Keratinocyte (primary cell): ENCODE results near the gene DIS3L2. TPM values are rescaled to one million over a fixed set of nuclear protein-coding genes. Genes with fewer than 3 reads are reported as not detected.

Experiments used
- DNase-seq: peaks from one replicate; pipeline ENCODE4 v3.0.0-alpha.2; 2011; ENCODE audit warnings: low read depth, missing footprints, low spot score
- FAIRE-seq: peaks from 2 replicates; lab custom pipeline; 2011; peaks lifted over from hg19 to GRCh38; lab: Jason Lieb, UNC
- H2AFZ ChIP-seq: 2 replicates; pipeline ENCODE4 v1.6.0; 2012; ENCODE audit warnings: low read length, control low read depth, inconsistent platforms; ENCODE audit not compliant: control insufficient read depth
- H3K27ac ChIP-seq: 2 replicates; pipeline ENCODE4 v1.5.1; 2011; ENCODE audit warnings: low read length; ENCODE audit not compliant: control insufficient read depth, insufficient read depth
- H3K27me3 ChIP-seq: 3 replicates; pipeline ENCODE4 v1.6.0; 2011; ENCODE audit warnings: low read length; ENCODE audit not compliant: control insufficient read depth, insufficient read depth; ENCODE audit errors: extremely low read depth
- H3K36me3 ChIP-seq, 2 experiments: 2 replicates in 1 of 2; 3 replicates in 1 of 2; pipeline ENCODE4 v1.5.1; 2011; ENCODE audit warnings: low read length in 2 of 2, mild to moderate bottlenecking in 1 of 2; ENCODE audit not compliant: control insufficient read depth in 2 of 2, insufficient read depth in 2 of 2; ENCODE audit errors: extremely low read depth in 1 of 2
- H3K4me1 ChIP-seq: 3 replicates; pipeline ENCODE4 v1.5.1; 2011; ENCODE audit warnings: low read length; ENCODE audit not compliant: control insufficient read depth, insufficient read depth; ENCODE audit errors: extremely low read depth
- H3K4me2 ChIP-seq: 3 replicates; pipeline ENCODE4 v1.6.0; 2011; ENCODE audit warnings: low read depth, low read length; ENCODE audit not compliant: control insufficient read depth, insufficient read depth; ENCODE audit errors: extremely low read depth
- H3K4me3 ChIP-seq, 3 experiments: fragments of 200-600 bp in 1 of 3; sonication (generic) in 1 of 3; 2 replicates in 2 of 3; 3 replicates in 1 of 3; pipeline ENCODE4 v1.5.1; 2011 to 2016; ENCODE audit warnings: low read length in 3 of 3, mild to moderate bottlenecking in 3 of 3, control low read depth in 2 of 3, inconsistent platforms in 1 of 3, low read depth in 1 of 3, mixed read lengths in 1 of 3, mixed run types in 1 of 3, moderate library complexity in 1 of 3; ENCODE audit not compliant: control insufficient read depth in 2 of 3, insufficient read depth in 2 of 3; ENCODE audit errors: extremely low read depth in 1 of 3
- H3K79me2 ChIP-seq: 2 replicates; pipeline ENCODE4 v1.6.0; 2012; ENCODE audit warnings: low read length; ENCODE audit not compliant: control insufficient read depth, insufficient read depth
- H3K9ac ChIP-seq: 3 replicates; pipeline ENCODE4 v1.6.0; 2011; ENCODE audit warnings: low read length; ENCODE audit not compliant: control insufficient read depth, insufficient read depth; ENCODE audit errors: extremely low read depth
- H3K9me1 ChIP-seq: 3 replicates; pipeline ENCODE4 v1.6.0; 2011; ENCODE audit warnings: low read length; ENCODE audit not compliant: control insufficient read depth, insufficient read depth; ENCODE audit errors: extremely low read depth
- H3K9me3 ChIP-seq: 2 replicates; pipeline ENCODE4 v1.5.1; 2012; ENCODE audit warnings: low read depth, low read length; ENCODE audit not compliant: control insufficient read depth
- H4K20me1 ChIP-seq: 3 replicates; pipeline ENCODE4 v1.6.0; 2011; ENCODE audit warnings: low read length; ENCODE audit not compliant: control insufficient read depth, insufficient read depth; ENCODE audit errors: extremely low read depth
- CTCF ChIP-seq, 3 experiments: IDR thresholded peaks in 1 of 3; conservative IDR thresholded peaks in 1 of 3; optimal IDR thresholded peaks in 1 of 3; 2 replicates in 2 of 3; 3 replicates in 1 of 3; pipeline versions ENCODE3 to v1.5.1; 2011; ENCODE audit warnings: low read length in 3 of 3, mild to moderate bottlenecking in 3 of 3, moderate library complexity in 2 of 3, control low read depth in 1 of 3, inconsistent platforms in 1 of 3; ENCODE audit not compliant: insufficient read depth in 2 of 3; ENCODE audit errors: extremely low read depth in 1 of 3
- EZH2 ChIP-seq: IDR thresholded peaks from one replicate; pipeline ENCODE4 v1.6.1; 2012; ENCODE audit warnings: inconsistent platforms, mild to moderate bottlenecking, low read length, moderate library complexity
- dilution Hi-C: fragments of 300-500 bp; cut with MboI; formaldehyde crosslinking; loops from one replicate; pipeline ENCODE4 v1.7.0; 2020; ENCODE audit warnings: low sequenced_read_pairs; ENCODE audit not compliant: extremely low pct_ligation_motif_present
- polyA plus RNA-seq, 5 experiments: library from polyadenylated mRNA; depleted of rRNA in 3 of 5; stranded (reverse) in 3 of 5; stranded (forward) in 1 of 5; unstranded in 1 of 5; fragments of >200 nt; gene quantifications; 1 replicate in 1 of 5; 2 replicates in 3 of 5; 3 replicates in 1 of 5; pipeline versions ENCODE4 v1.2.1 to v1.2.3, GENCODE V29; 2011 to 2012; ENCODE audit warnings: missing spikeins in 2 of 5, low read depth in 1 of 5, low replicate concordance in 1 of 5

DIS3L2 gene
- polyA plus RNA-seq, 1 donor (not counting 4 experiments of a cell fraction or from before 2014, with no cell fraction given), result 8.6 TPM

- TF ChIP-seq CTCF (optimal IDR thresholded peaks at IDR 0.05 in 1 of 3, IDR thresholded peaks at IDR 0.05 in 1 of 3, conservative IDR thresholded peaks at IDR 0.05 in 1 of 3; ENCODE audit: extremely low read depth in 1 of 3, insufficient read depth in 2 of 3, low read length in 3 of 3) (peak in 2 of 3 experiments; percentile 22 to 36), EZH2 (no peak)
- no peak overlapping the region for H3K9ac ChIP-seq
- H2AFZ ChIP-seq, result no peak overlapping the region
- dilution Hi-C loops, result no loop called here
- FAIRE-seq (no peak), DNase-seq (no peak)
- no peak overlapping the region for H3K4me2 ChIP-seq
- no peaks in the 10 kb centered on the region for H3K27me3 ChIP-seq
- H3K9me3 ChIP-seq, result no peaks in the 10 kb centered on the region
- no peaks in the 10 kb centered on the region for H3K79me2 ChIP-seq
- H4K20me1 ChIP-seq, result no peaks in the 10 kb centered on the region
- no peak overlapping the region for H3K4me3 ChIP-seq
- H3K4me1 ChIP-seq, result no peaks in the 10 kb centered on the region
- H3K9me1 ChIP-seq, result no peaks in the 10 kb centered on the region
- no peaks in the 10 kb centered on the region for H3K36me3 ChIP-seq
- no peak overlapping the region for H3K27ac ChIP-seq
These were observed 406.2 kb downstream of the DIS3L2 start for GRCh38 chr2:232367591-232368233.

GRCh38 chr2:232368311-232368731 is 406.8 kb downstream of the DIS3L2 start:
- DNase-seq (no peak), FAIRE-seq (no peak)
- Histone ChIP-seq H4K20me1 (no peaks in the 10 kb centered on the region), H3K36me3 (no peaks in the 10 kb centered on the region), H3K4me2 (no peak overlapping the region), H3K4me3 (no peak overlapping the region), H3K4me1 (no peaks in the 10 kb centered on the region), H3K27me3 (no peaks in the 10 kb centered on the region), H3K9me3 (no peaks in the 10 kb centered on the region), H2AFZ (no peak overlapping the region), H3K9me1 (no peaks in the 10 kb centered on the region), H3K9ac (no peak overlapping the region), H3K27ac (no peak overlapping the region), H3K79me2 (no peaks in the 10 kb centered on the region)
- dilution Hi-C loops, result no loop called here
- no peak for TF ChIP-seq EZH2
- TF ChIP-seq CTCF (optimal IDR thresholded peaks at IDR 0.05 in 1 of 3, IDR thresholded peaks at IDR 0.05 in 1 of 3, conservative IDR thresholded peaks at IDR 0.05 in 1 of 3; ENCODE audit: extremely low read depth in 1 of 3, insufficient read depth in 2 of 3, low read length in 3 of 3), result no peak
